Measurements from ENCODE around the gene OPRL1. TPM values are rescaled to one million over a fixed set of nuclear protein-coding genes. Genes with fewer than 3 reads are reported as not detected.

Gene OPRL1
- total RNA-seq, 1 donor from 2014 or later, result 1.9 TPM

GRCh38 chr20:64068386-64069208, 11.3 kb upstream of the OPRL1 start:
- no peak for ATAC-seq
- Histone ChIP-seq H3K9me3 (no peaks in the 10 kb centered on the region), H3K4me1 (peaks cover 10% of the 10 kb centered on the region), H3K27ac (no peak overlapping the region), H3K36me3 (peaks cover 8% of the 10 kb centered on the region), H3K27me3 (no peaks in the 10 kb centered on the region), H3K4me3 (no peak overlapping the region)
- no peak for TF ChIP-seq CTCF (IDR thresholded peaks at IDR 0.05)
- DNase-seq, result no peak
- intact Hi-C loops (cut with DNase I), result no loop called here

- H3K27me3 ChIP-seq, result no peaks in the 10 kb centered on the region
- no peak for TF ChIP-seq CTCF (IDR thresholded peaks at IDR 0.05)
- no peak for DNase-seq
- H3K4me3 ChIP-seq, result no peak overlapping the region
- no peak overlapping the region for H3K27ac ChIP-seq
- H3K36me3 ChIP-seq, result peaks cover 14% of the 10 kb centered on the region
- H3K9me3 ChIP-seq, result no peaks in the 10 kb centered on the region
- no peak for ATAC-seq
- H3K4me1 ChIP-seq, result peaks cover 4% of the 10 kb centered on the region
- intact Hi-C loops (cut with DNase I), result no loop called here
These were observed 10.7 kb upstream of the OPRL1 start for GRCh38 chr20:64069209-64069613.

DNA sequence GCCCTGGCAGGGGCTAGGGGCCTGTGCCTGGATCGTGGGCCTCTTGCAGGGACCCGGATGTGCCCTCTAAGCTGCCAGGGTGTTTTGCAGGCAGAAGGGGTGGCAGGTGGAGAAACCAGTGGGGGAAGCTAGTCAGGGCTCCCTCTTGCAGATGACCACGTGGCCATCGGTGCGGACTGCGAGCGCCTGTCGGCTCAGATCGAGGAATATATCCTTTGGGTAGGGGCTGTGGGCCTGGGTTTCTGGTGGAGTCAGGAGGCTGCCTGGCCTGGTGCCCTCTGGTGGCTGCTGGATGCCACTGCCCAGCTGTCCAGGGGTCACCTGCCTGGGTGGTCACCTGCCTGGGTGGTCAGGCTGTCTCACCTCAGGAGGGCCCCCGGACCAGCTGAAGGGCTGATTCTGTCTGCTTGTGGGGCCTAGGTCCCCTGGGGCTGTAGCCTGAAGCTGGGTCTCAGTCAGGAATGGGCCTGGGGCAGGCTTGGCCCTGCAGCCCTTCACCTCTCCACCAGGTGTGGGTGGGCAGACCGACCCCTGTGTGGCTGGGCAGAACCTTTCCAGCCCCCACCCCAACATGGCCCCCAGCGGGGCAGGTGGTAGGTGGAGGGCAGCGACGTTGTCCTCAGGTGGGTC, 10.2 kb upstream of the OPRL1 start:
- DNase-seq, result no peak
- Histone ChIP-seq H3K9me3 (no peaks in the 10 kb centered on the region), H3K4me3 (no peak overlapping the region), H3K36me3 (peaks cover 15% of the 10 kb centered on the region), H3K27me3 (no peaks in the 10 kb centered on the region), H3K27ac (no peak overlapping the region), H3K4me1 (no peaks in the 10 kb centered on the region)
- peak; percentile 70 for TF ChIP-seq CTCF (IDR thresholded peaks at IDR 0.05)
- intact Hi-C loops (cut with DNase I), result no loop called here
- ATAC-seq, result peak; percentile 24

- Histone ChIP-seq H3K4me3 (no peak overlapping the region), H3K9me3 (no peaks in the 10 kb centered on the region), H3K4me1 (no peaks in the 10 kb centered on the region), H3K27ac (no peak overlapping the region), H3K36me3 (peaks cover 15% of the 10 kb centered on the region), H3K27me3 (no peaks in the 10 kb centered on the region)
- DNase-seq (no peak), ATAC-seq (no peak)
- intact Hi-C loops (cut with DNase I), result no loop called here
- no peak for TF ChIP-seq CTCF (IDR thresholded peaks at IDR 0.05)
These were observed 9.5 kb upstream of the OPRL1 start for GRCh38 chr20:64070244-64070993.

DNA sequence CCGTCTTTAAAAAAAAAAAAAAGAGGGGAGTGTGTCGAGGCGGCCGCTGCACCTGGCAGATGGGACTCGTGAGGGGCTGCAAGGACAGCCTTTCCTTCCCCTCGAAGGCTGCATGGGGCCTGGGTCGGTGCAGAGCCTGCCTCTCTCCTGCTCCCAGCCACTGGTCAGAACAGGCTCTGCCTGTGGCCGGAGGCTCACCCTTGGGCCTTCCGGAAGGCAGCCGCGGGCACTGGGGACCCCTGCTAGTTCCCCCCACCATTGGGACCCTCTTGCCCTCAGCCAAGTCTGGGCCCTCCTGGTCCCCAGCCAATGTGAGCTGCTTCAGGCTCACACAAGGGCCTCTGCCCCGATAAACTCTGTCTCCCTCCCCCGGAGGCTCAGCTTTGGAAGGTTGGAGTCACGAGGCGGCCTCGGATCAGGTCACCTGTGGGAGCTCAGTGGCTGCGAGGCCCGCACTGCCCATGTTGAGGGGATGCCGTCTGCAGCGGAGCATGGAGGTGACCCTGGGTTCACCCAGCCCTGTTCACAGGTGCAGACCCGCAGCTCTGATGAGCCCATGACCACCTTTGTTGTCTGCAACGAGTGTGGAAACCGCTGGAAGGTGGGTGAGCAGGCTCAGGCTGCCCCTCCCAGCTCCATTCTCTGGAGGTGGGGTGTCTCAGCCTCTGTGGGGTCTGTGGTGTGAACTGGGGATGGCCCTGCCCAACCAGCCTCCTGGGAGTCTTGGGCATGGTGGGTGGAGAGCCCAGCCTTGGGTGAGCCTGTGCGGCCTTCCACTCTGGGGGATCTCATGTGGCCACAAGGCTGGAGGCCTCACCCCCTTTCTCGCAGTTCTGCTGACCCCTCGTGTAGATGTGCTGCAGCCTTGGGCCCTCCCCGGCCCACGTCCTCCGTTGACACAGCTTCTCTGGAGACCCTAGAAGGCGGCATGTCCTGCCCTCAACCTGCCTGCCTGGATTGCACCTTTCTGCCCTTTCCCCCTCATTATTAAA, 8.2 kb upstream of the OPRL1 start:
- no peaks in the 10 kb centered on the region for H3K4me1 ChIP-seq
- no peaks in the 10 kb centered on the region for H3K27me3 ChIP-seq
- no peaks in the 10 kb centered on the region for H3K9me3 ChIP-seq
- peaks cover 15% of the 10 kb centered on the region for H3K36me3 ChIP-seq
- no peak for DNase-seq
- intact Hi-C loops (cut with DNase I), result no loop called here
- no peak for ATAC-seq
- H3K27ac ChIP-seq, result no peak overlapping the region
- H3K4me3 ChIP-seq, result no peak overlapping the region
- no peak for TF ChIP-seq CTCF (IDR thresholded peaks at IDR 0.05)

Data from upper lobe of right lung (tissue), 1 donor.